BJ (cell line): ENCODE data around the gene COL27A1. TPM values are rescaled to one million over a fixed set of nuclear protein-coding genes. Genes with fewer than 3 reads are reported as not detected.

Source experiments
- CTCF ChIA-PET: fragments of 350-600 bp; formaldehyde crosslinking; extraction: SDS; loops from one replicate; lab custom pipeline; 2021; ENCODE audit warnings: antibody characterized with exemption, inconsistent platforms; lab: Yijun Ruan, JAX
- POLR2A ChIA-PET: fragments of 300-600 bp; sonication (Branson Sonifier 250); formaldehyde crosslinking; extraction: SDS; loops from one replicate; lab custom pipeline; 2021; ENCODE audit warnings: antibody characterized with exemption; lab: Charles Lee
- DNase-seq: peaks from one replicate; pipeline ENCODE4 v3.0.0-alpha.2; 2011; ENCODE audit warnings: low read depth
- H3K27me3 ChIP-seq: 2 replicates; pipeline ENCODE4 v1.6.0; 2011; ENCODE audit warnings: low read length; ENCODE audit not compliant: control insufficient read depth, insufficient read depth
- H3K36me3 ChIP-seq: 2 replicates; pipeline ENCODE4 v1.5.1; 2011; ENCODE audit warnings: low read length; ENCODE audit not compliant: control insufficient read depth, insufficient read depth
- H3K4me3 ChIP-seq: 2 replicates; pipeline ENCODE4 v1.5.1; 2011; ENCODE audit warnings: low read depth, mild to moderate bottlenecking, control low read depth, low read length
- polyA minus RNA-seq: library from RNA; depleted of rRNA, polyadenylated mRNA; stranded (reverse); fragments of >200 nt; gene quantifications from 2 replicates; pipeline ENCODE4 v1.2.3, GENCODE V29; 2011; rRNA and poly(A)+ RNA removed
- polyA plus RNA-seq: library from polyadenylated mRNA; depleted of rRNA; stranded (reverse); fragments of >200 nt; gene quantifications from 2 replicates; pipeline ENCODE4 v1.2.3, GENCODE V29; 2011; rRNA removed
- TF ChIP-seq, protein P1 (sequence below): IDR thresholded peaks from 2 replicates; pipeline ENCODE4 v1.5.1; 2011; ENCODE audit warnings: low read depth, mild to moderate bottlenecking, control low read depth, inconsistent platforms, low read length, moderate library complexity; ENCODE audit not compliant: insufficient read depth

COL27A1 gene
- polyA plus RNA-seq = 11.6 and 16.6 TPM in 2 replicates
- polyA minus RNA-seq = 14.0 and 14.3 TPM in 2 replicates

GRCh38 chr9:114155263-114155994, at the start of gene COL27A1:
Gene COL27A1 (plus strand): TSS chr9:114155537. CDS start chr9:114155951, 414 bp downstream.
- TF ChIP-seq, protein P1, sequence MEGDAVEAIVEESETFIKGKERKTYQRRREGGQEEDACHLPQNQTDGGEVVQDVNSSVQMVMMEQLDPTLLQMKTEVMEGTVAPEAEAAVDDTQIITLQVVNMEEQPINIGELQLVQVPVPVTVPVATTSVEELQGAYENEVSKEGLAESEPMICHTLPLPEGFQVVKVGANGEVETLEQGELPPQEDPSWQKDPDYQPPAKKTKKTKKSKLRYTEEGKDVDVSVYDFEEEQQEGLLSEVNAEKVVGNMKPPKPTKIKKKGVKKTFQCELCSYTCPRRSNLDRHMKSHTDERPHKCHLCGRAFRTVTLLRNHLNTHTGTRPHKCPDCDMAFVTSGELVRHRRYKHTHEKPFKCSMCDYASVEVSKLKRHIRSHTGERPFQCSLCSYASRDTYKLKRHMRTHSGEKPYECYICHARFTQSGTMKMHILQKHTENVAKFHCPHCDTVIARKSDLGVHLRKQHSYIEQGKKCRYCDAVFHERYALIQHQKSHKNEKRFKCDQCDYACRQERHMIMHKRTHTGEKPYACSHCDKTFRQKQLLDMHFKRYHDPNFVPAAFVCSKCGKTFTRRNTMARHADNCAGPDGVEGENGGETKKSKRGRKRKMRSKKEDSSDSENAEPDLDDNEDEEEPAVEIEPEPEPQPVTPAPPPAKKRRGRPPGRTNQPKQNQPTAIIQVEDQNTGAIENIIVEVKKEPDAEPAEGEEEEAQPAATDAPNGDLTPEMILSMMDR = peak; percentile 94
- peaks cover 12% of the 10 kb centered on the region for H3K27me3 ChIP-seq
- POLR2A ChIA-PET = interaction anchor here (0.6 kb wide), 1 partner anchor 8 kb away, joined by 3 read pairs; no protein-coding TSS in a partner anchor
- H3K4me3 ChIP-seq = peak within 1 kb of the TSS; percentile 66
- CTCF ChIA-PET = interaction anchor here (0.6 to 7.9 kb wide), 44 partner anchors 8 to 144 kb away, joined by 3 to 73 read pairs (median 5); no protein-coding TSS in a partner anchor
- no peaks in the 10 kb centered on the region for H3K36me3 ChIP-seq
- no peak for DNase-seq

GRCh38 chr9:114107286-114108001, 47.9 kb upstream of the COL27A1 start:
- CTCF ChIA-PET = interaction anchor here (0.7 to 6.8 kb wide), 40 partner anchors 8 to 425 kb away, joined by 3 to 151 read pairs (median 6); partner anchors contain the start of genes AMBP, COL27A1 and KIF12
- H3K36me3 ChIP-seq = no peaks in the 10 kb centered on the region
- no peak overlapping the region for H3K4me3 ChIP-seq
- no peak for DNase-seq
- POLR2A ChIA-PET = no interaction called here
- 0 out of 2 replicates have a peak, but pooled peaks cover 1% of the 10 kb centered on the region for H3K27me3 ChIP-seq
- TF ChIP-seq, protein P1 = no peak

DNA sequence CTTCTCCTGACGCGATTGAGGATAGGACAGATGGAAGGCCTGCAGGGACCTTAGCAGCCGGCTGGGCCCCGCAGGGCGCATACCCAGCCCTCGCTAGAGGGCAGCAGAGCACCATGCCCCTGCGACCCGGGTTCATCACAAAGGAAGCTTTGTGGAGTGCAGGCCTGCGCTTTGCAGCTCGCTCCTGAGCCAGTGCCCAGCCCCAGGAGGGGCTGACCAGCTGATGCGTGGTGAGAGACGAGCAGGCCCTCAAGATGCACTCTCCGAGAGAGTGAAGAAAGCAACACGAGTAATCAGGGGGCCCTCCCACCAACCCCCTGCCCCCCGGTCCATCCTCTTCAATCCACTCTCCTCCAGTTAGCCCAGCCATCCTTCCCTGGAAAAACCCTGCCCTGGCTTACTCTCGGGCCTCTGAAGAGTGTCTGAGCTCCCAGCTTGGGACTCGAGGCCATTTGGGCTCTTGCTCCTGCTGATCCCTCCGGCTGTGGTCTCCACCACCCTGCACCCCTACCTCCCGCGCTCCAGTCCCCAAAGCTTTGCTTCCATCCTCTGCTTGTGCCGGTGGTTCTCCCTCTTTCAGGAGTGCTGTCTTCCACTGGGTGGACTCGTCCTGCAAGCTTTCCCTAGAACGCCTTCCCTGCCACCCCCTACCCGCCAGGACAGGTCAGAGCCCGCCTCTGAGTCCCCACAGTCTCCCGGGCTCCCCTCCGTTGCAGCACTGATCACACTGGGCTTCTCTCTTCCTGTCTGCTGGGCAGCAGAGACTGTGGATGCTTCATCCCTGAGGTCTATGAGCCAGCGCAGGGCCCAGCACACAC, 47.1 kb upstream of the COL27A1 start:
- no peak for DNase-seq
- H3K36me3 ChIP-seq = no peaks in the 10 kb centered on the region
- H3K27me3 ChIP-seq = 0 out of 2 replicates have a peak, but pooled peaks cover 1% of the 10 kb centered on the region
- CTCF ChIA-PET = interaction anchor here (0.6 to 6.8 kb wide), 47 partner anchors 9 to 732 kb away, joined by 3 to 151 read pairs (median 5); partner anchors contain the start of genes AMBP, COL27A1 and KIF12
- POLR2A ChIA-PET = no interaction called here
- no peak overlapping the region for H3K4me3 ChIP-seq
- TF ChIP-seq, protein P1 = peak; percentile 100

DNA sequence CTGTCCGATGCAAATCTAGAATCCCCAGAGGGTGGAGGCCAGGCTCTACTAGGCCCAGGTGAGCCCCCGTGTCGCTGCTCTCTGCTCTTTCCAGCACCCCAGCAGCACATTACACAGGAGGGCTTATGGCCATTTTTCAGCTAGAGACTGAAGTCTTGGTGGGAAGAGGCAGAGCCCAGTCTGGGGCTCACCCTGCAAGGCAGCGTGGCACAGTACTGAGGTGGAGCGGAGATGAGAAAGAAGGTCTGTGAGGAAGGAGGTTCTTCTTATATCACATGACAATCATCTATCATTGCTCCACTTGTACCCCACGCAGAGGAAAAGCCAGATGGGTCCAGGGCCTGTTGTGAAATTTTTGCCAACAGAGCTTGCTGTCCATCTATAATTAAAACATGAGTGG, 46.2 kb upstream of the COL27A1 start:
- POLR2A ChIA-PET = interaction anchor here (0.6 kb wide), 1 partner anchor 180 kb away, joined by 3 read pairs; no protein-coding TSS in a partner anchor
- H3K36me3 ChIP-seq = no peaks in the 10 kb centered on the region
- TF ChIP-seq, protein P1 = no peak
- CTCF ChIA-PET = interaction anchor here (0.9 to 6.8 kb wide), 25 partner anchors 10 to 544 kb away, joined by 3 to 151 read pairs (median 7); partner anchors contain the start of genes COL27A1 and KIF12
- H3K27me3 ChIP-seq = 0 out of 2 replicates have a peak, but pooled peaks cover 1% of the 10 kb centered on the region
- H3K4me3 ChIP-seq = no peak overlapping the region
- DNase-seq = no peak
